A673 (cell line): ENCODE results near the gene COQ7.

ENCODE experiments used
- CTCF ChIP-seq: fragments of 300-800, 200-600 bp; sonication (generic); conservative IDR thresholded peaks from 2 replicates; pipeline ENCODE4 v1.5.1; 2017; ENCODE audit warnings: low read depth, mild to moderate bottlenecking, antibody characterized with exemption, low read length, moderate library complexity, mixed read lengths
- EZH2 ChIP-seq: fragments of 200-600 bp; sonication (generic); IDR thresholded peaks from 2 replicates; pipeline ENCODE4 v1.6.1; 2017; ENCODE audit warnings: borderline replicate concordance, low read depth, mild to moderate bottlenecking, mixed read lengths, antibody characterized with exemption, low read length; ENCODE audit not compliant: poor library complexity, severe bottlenecking

- TF ChIP-seq EZH2 (no peak), CTCF (no peak)
Observed at GRCh38 chr16:19077879-19078278, 10.5 kb downstream of the COQ7 start.
